Lung (tissue), 12 donors: Measurements from ENCODE around the gene SOX6. TPM values are rescaled to one million over a fixed set of nuclear protein-coding genes. Genes with fewer than 3 reads are reported as not detected.
"Not testable (repeated sequence)": the region's sequence is repeated elsewhere in the genome, so short reads cannot be mapped to it uniquely, and the experiment has no call there.

Experiments used
- ATAC-seq: fragments of 200-7000 bp; cut with Tn5 transposase; one replicate; pipeline ENCODE4 v1.9.1; 2020; ENCODE audit warnings: moderate number of reproducible peaks; ENCODE audit not compliant: insufficient read depth, low FRiP score
- DNase-seq, 3 donors: peaks; one replicate each; pipeline ENCODE4 v3.0.0-alpha.2; 2013 to 2017
- H3K27ac ChIP-seq, 2 donors: one replicate each; pipeline ENCODE4 v1.5.1; 2013; ENCODE audit warnings: mild to moderate bottlenecking in 2 of 2, moderate library complexity in 2 of 2, control low read depth in 1 of 2, inconsistent platforms in 1 of 2, low read depth in 1 of 2, low read length in 1 of 2
- H3K27me3 ChIP-seq, 3 donors: one replicate each; pipeline ENCODE4 v1.5.1; 2013; ENCODE audit warnings: low read length in 2 of 3; ENCODE audit not compliant: control insufficient read depth in 3 of 3, insufficient read depth in 3 of 3
- H3K36me3 ChIP-seq, 4 donors: one replicate each; pipeline ENCODE4 v1.5.1; 2013; ENCODE audit warnings: low read length in 4 of 4, mild to moderate bottlenecking in 1 of 4, moderate library complexity in 1 of 4; ENCODE audit not compliant: control insufficient read depth in 4 of 4, insufficient read depth in 4 of 4
- H3K4me1 ChIP-seq, 5 donors: one replicate each; pipeline ENCODE4 v1.5.1; 2013; ENCODE audit warnings: low read length in 5 of 5, mild to moderate bottlenecking in 2 of 5, moderate library complexity in 1 of 5; ENCODE audit not compliant: control insufficient read depth in 5 of 5, insufficient read depth in 5 of 5
- H3K4me3 ChIP-seq: one replicate; pipeline ENCODE4 v1.5.1; 2013; ENCODE audit warnings: mild to moderate bottlenecking, control low read depth, moderate library complexity
- H3K9ac ChIP-seq, 2 donors: one replicate each; pipeline ENCODE4 v1.5.1; 2013; ENCODE audit warnings: low read length in 2 of 2, control low read depth in 1 of 2; ENCODE audit not compliant: insufficient read depth in 1 of 2
- H3K9me3 ChIP-seq, 4 donors: one replicate each; pipeline ENCODE4 v1.5.1; 2013; ENCODE audit warnings: low read length in 3 of 4, mild to moderate bottlenecking in 1 of 4, moderate library complexity in 1 of 4; ENCODE audit not compliant: control insufficient read depth in 4 of 4, insufficient read depth in 3 of 4
- WGBS, 2 donors: extraction: QIAGEN DNeasy Blood & Tissue Kit; methylation state at CpG; one replicate each; pipeline ENCODE4 v1.1.7; 2013; 5-methylcytosine and 5-hydroxymethylcytosine counted together
- polyA plus RNA-seq, 2 donors: library from polyadenylated mRNA; stranded (reverse); fragments of 200-250 nt; gene quantifications; one replicate each; pipeline ENCODE4 v1.2.1, GENCODE V29; 2013
- total RNA-seq, 2 donors: library from RNA; depleted of rRNA in 1 of 2; stranded (reverse); fragments of >200 nt in 1 of 2; gene quantifications; one replicate each; pipeline ENCODE4 v1.2.1, GENCODE V29; 2014 to 2021
- TF ChIP-seq, protein P1 (sequence below): IDR thresholded peaks from 2 replicates; pipeline ENCODE4 v1.5.1; 2012; ENCODE audit warnings: mild to moderate bottlenecking; ENCODE audit errors: control extremely low read depth, extremely low read depth
- donor health status: control.
- donor health status: control.
- donor health status: Bipolar disorder and iron deficiency.
- donor health status: healthy.
- donor health status: DM: yes; HTN: yes; CAD: no.

The SOX6 gene
- total and polyA plus RNA-seq, 4 donors = 0.58 to 31.7 (median 7.4) TPM

DNA sequence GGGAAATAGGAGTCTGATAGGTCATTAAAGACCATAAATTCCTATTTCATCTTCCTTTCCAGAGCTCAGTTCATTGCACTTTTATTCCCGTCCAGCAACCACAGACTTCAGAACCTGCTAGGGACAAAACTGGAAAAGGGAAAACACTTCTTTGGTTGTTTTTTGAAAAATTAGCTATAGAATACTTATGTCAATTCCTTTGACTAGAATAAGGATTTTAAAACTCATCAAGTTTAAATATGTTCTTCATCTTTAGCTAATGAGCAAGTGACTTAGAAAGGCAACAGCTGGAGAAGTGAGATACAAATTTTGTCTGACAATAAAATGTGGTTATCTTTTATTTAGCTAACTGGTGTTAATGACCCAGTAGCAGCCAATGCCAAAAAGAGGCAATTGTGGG lies 206.9 kb downstream of the SOX6 start:
- 75 to 83% methylated on average over 1 of the region's 1 CpG for WGBS, 2 donors
- no peak overlapping the region for H3K9ac ChIP-seq
- TF ChIP-seq, protein P1, sequence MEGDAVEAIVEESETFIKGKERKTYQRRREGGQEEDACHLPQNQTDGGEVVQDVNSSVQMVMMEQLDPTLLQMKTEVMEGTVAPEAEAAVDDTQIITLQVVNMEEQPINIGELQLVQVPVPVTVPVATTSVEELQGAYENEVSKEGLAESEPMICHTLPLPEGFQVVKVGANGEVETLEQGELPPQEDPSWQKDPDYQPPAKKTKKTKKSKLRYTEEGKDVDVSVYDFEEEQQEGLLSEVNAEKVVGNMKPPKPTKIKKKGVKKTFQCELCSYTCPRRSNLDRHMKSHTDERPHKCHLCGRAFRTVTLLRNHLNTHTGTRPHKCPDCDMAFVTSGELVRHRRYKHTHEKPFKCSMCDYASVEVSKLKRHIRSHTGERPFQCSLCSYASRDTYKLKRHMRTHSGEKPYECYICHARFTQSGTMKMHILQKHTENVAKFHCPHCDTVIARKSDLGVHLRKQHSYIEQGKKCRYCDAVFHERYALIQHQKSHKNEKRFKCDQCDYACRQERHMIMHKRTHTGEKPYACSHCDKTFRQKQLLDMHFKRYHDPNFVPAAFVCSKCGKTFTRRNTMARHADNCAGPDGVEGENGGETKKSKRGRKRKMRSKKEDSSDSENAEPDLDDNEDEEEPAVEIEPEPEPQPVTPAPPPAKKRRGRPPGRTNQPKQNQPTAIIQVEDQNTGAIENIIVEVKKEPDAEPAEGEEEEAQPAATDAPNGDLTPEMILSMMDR = no peak
- H3K4me1 ChIP-seq = peaks cover 0 to 32% (median 21%) of the 10 kb centered on the region in 5 donors
- H3K27ac ChIP-seq = no peak overlapping the region
- ATAC-seq = no peak
- DNase-seq = peak in 2 of 3 donors; percentile 81 to 83
- H3K4me3 ChIP-seq = no peak overlapping the region
- H3K36me3 ChIP-seq = no peaks in the 10 kb centered on the region
- no peaks in the 10 kb centered on the region for H3K27me3 ChIP-seq
- H3K9me3 ChIP-seq = no peaks in the 10 kb centered on the region

DNA sequence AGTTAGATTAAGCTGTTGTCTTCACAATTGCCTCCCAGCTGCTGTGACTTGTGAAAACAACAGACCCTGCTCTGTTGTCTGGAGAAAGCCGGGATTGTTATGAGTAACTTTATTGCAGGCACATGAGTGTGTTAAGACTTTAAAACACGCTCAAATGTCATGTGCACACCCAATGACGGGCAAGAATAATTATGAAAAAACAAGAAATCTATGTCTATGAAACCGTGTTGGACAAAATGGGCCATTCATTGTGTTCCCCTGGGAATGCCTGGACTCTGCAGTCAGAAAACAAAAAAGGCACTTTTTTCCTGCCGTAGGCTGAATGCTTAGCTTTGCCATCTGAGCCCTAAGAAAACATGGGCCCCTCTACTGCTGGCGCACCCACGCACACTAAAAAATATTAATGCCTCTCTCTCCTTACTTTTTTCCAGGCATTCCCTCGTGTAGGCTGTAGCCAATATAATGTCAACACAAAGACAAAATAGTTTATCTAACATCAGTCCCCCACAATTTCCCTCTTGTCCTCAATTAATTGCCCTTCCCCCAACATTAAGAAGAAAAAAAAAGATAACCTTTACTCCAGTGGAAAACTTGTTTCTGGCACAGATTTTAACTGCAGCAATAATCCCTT lies 207.9 kb downstream of the SOX6 start:
- no peak for ATAC-seq
- H3K27ac ChIP-seq = no peak overlapping the region
- H3K9ac ChIP-seq = no peak overlapping the region
- peaks cover 0 to 32% (median 21%) of the 10 kb centered on the region in 5 donors for H3K4me1 ChIP-seq
- 46 to 72% methylated on average over 8 of the region's 8 CpGs for WGBS, 2 donors
- H3K4me3 ChIP-seq = no peak overlapping the region
- no peaks in the 10 kb centered on the region for H3K36me3 ChIP-seq
- DNase-seq = peak; percentile 24 to 78 (median 74)
- TF ChIP-seq, protein P1 = no peak
- no peaks in the 10 kb centered on the region for H3K27me3 ChIP-seq
- H3K9me3 ChIP-seq = no peaks in the 10 kb centered on the region

DNA sequence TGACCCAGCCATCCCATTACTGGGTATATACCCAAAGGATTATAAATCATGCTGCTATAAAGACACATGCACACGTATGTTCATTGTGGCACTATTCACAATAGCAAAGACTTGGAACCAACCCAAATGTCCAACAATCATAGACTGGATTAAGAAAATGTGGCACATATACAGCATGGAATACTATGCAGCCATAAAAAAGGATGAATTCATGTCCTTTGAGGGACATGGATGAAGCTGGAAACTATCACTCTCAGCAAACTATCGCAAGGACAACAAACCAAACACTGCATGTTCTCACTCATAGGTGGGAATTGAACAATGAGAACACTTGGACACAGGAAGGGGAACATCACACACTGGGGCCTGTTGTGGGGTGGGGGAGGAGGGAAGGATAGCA lies 209.4 kb downstream of the SOX6 start:
- not testable (repeated sequence) for H3K27me3 ChIP-seq, H3K36me3 ChIP-seq, H3K9ac ChIP-seq, H3K9me3 ChIP-seq, DNase-seq, H3K4me3 ChIP-seq, ATAC-seq, H3K27ac ChIP-seq
- 93 to 94% methylated on average over 2 of the region's 2 CpGs for WGBS, 2 donors
- H3K4me1 ChIP-seq = peaks cover 0 to 32% (median 21%) of the 10 kb centered on the region in 5 donors

DNA sequence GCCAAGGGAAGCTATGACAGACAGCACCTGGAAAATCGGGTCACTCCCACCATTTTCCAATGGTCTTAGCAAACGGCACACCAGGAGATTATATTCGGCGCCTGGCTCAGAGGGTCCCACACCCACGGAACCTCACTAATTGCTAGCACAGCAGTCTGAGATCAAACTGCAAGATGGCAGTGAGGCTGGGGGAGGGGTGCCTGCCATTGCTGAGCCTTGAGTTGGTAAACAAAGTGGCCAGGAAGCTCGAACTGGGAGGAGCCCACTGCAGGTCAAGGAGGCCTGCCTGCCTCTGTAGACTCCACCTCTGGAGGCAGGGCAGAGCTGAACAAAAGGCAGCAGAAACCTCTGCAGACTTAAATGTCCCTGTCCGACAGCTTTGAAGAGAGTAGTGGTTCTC lies 214.7 kb downstream of the SOX6 start:
- not testable (repeated sequence) for H3K27ac ChIP-seq, H3K27me3 ChIP-seq, H3K4me1 ChIP-seq, H3K9ac ChIP-seq, H3K4me3 ChIP-seq, H3K36me3 ChIP-seq, ATAC-seq, DNase-seq, H3K9me3 ChIP-seq
- WGBS, 2 donors = 93 to 95% methylated on average over 7 of the region's 7 CpGs

DNA sequence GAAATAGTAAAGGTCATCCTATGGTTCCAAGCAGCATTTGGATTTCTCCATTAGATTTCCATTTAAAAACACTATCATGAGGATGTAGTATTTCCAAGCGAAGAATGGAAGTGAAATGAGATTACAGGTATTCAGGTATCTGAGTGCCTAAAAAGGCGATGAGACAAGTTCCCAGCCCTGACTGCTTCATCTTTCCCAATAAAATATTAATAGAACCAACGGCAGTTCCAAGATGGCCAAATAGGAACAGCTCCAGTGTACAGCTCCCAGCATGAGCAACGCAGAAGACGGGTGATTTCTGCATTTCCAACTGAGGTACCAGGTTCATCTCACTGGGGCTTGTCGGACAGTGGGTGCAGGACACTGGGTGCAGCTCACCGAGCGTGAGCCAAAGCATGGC lies 215.2 kb downstream of the SOX6 start:
- H3K27me3 ChIP-seq, DNase-seq, ATAC-seq, H3K27ac ChIP-seq, H3K9ac ChIP-seq, H3K9me3 ChIP-seq, H3K36me3 ChIP-seq, H3K4me3 ChIP-seq, H3K4me1 ChIP-seq: not testable (repeated sequence)
- WGBS, 2 donors = 95 to 97% methylated on average over 8 of the region's 8 CpGs
